SK-N-MC (cell line): ENCODE measurements around the gene NADSYN1.

Source experiments
- DNase-seq: peaks from one replicate; pipeline ENCODE4 v3.0.0-alpha.2; 2011; ENCODE audit warnings: low read depth, low spot score
- H3K27ac ChIP-seq: fragments of 200-600 bp; sonication (generic); 2 replicates; pipeline ENCODE4 v1.5.1; 2016; ENCODE audit warnings: mixed run types
- H3K36me3 ChIP-seq: fragments of 200-600 bp; sonication (generic); 2 replicates; pipeline ENCODE4 v1.6.1; 2017; ENCODE audit warnings: antibody characterized with exemption, low read length, mixed read lengths; ENCODE audit not compliant: insufficient read depth
- H3K4me3 ChIP-seq: fragments of 200-600 bp; sonication (generic); 2 replicates; pipeline ENCODE4 v1.5.1; 2016
- H3K9ac ChIP-seq: fragments of 200-600 bp; sonication (generic); 2 replicates; pipeline ENCODE4 v1.8.0; 2017; ENCODE audit warnings: mixed run types, mixed read lengths; ENCODE audit not compliant: insufficient read length
- H3K9me3 ChIP-seq: fragments of 200-600 bp; sonication (generic); 2 replicates; pipeline ENCODE4 v1.6.1; 2017; ENCODE audit warnings: low read depth, mild to moderate bottlenecking, antibody characterized with exemption, low read length, moderate library complexity, mixed read lengths
- EZH2 ChIP-seq: fragments of 200-600 bp; sonication (generic); IDR thresholded peaks from one replicate; pipeline ENCODE4 v1.6.1; 2017; ENCODE audit warnings: antibody characterized with exemption
- FOXP2 ChIP-seq: optimal IDR thresholded peaks from 2 replicates; pipeline ENCODE3; 2011; ENCODE audit warnings: mild to moderate bottlenecking, moderate library complexity; ENCODE audit not compliant: insufficient read depth; ENCODE audit errors: extremely low read length, control extremely low read depth
- POLR2AphosphoS5 ChIP-seq: IDR thresholded peaks from 2 replicates; pipeline ENCODE4 v1.6.1; 2012; ENCODE audit warnings: mild to moderate bottlenecking, low read depth, low read length, borderline replicate concordance

Gene NADSYN1

GRCh38 chr11:71430166-71430565 lies 22.8 kb upstream of the NADSYN1 start:
- Histone ChIP-seq H3K9me3 (no peaks in the 10 kb centered on the region), H3K4me3 (no peak overlapping the region), H3K27ac (no peak overlapping the region), H3K9ac (no peak overlapping the region), H3K36me3 (peaks cover 1% of the 10 kb centered on the region; the same call in 1 of the 2 replicates)
- no peak for TF ChIP-seq POLR2AphosphoS5
- no peak for TF ChIP-seq FOXP2
- no peak for TF ChIP-seq EZH2
- DNase-seq: no peak

- no peaks in the 10 kb centered on the region for H3K9me3 ChIP-seq
- no peak for DNase-seq
- H3K4me3 ChIP-seq: no peak overlapping the region
- no peak overlapping the region for H3K27ac ChIP-seq
- H3K36me3 ChIP-seq: peaks cover 12% of the 10 kb centered on the region; the same call in 1 of the 2 replicates
- H3K9ac ChIP-seq: no peak overlapping the region
- no peak for TF ChIP-seq EZH2
- no peak for TF ChIP-seq POLR2AphosphoS5
- no peak for TF ChIP-seq FOXP2
Measured at GRCh38 chr11:71431271-71431670, 21.7 kb upstream of the NADSYN1 start.

- Histone ChIP-seq H3K27ac (no peak overlapping the region), H3K9me3 (no peaks in the 10 kb centered on the region), H3K36me3 (peaks cover 28% of the 10 kb centered on the region; the same call in 1 of the 2 replicates), H3K9ac (no peak overlapping the region), H3K4me3 (no peak overlapping the region)
- DNase-seq: no peak
- no peak for TF ChIP-seq EZH2
- no peak for TF ChIP-seq FOXP2
- no peak for TF ChIP-seq POLR2AphosphoS5
Measured at GRCh38 chr11:71432761-71433647, 20.0 kb upstream of the NADSYN1 start.

- no peaks in the 10 kb centered on the region for H3K9me3 ChIP-seq
- TF ChIP-seq FOXP2 (no peak), EZH2 (no peak), POLR2AphosphoS5 (0 out of 2 replicates have a peak, but pooled peaks have one; percentile 22)
- DNase-seq: no peak
- H3K9ac ChIP-seq: no peak overlapping the region
- peaks cover 37% of the 10 kb centered on the region; the same call in 1 of the 2 replicates for H3K36me3 ChIP-seq
- no peak overlapping the region for H3K27ac ChIP-seq
- no peak overlapping the region for H3K4me3 ChIP-seq
Measured at GRCh38 chr11:71433648-71434450, 19.2 kb upstream of the NADSYN1 start.

- TF ChIP-seq FOXP2 (no peak), EZH2 (no peak), POLR2AphosphoS5 (no peak)
- H3K27ac ChIP-seq: no peak overlapping the region
- peaks cover 45% of the 10 kb centered on the region for H3K36me3 ChIP-seq
- H3K4me3 ChIP-seq: no peak overlapping the region
- no peak overlapping the region for H3K9ac ChIP-seq
- DNase-seq: no peak
- no peaks in the 10 kb centered on the region for H3K9me3 ChIP-seq
Measured at GRCh38 chr11:71434576-71435130, 18.4 kb upstream of the NADSYN1 start.

- no peak for DNase-seq
- Histone ChIP-seq H3K36me3 (peaks cover 52% of the 10 kb centered on the region), H3K9ac (no peak overlapping the region), H3K4me3 (no peak overlapping the region), H3K9me3 (no peaks in the 10 kb centered on the region), H3K27ac (no peak overlapping the region)
- TF ChIP-seq EZH2: no peak
- TF ChIP-seq FOXP2: no peak
- no peak for TF ChIP-seq POLR2AphosphoS5
Measured at GRCh38 chr11:71435278-71435951, 17.6 kb upstream of the NADSYN1 start.

GRCh38 chr11:71436861-71437260 lies 16.1 kb upstream of the NADSYN1 start:
- H3K27ac ChIP-seq: no peak overlapping the region
- DNase-seq: no peak
- H3K4me3 ChIP-seq: no peak overlapping the region
- H3K9me3 ChIP-seq: no peaks in the 10 kb centered on the region
- peaks cover 67% of the 10 kb centered on the region for H3K36me3 ChIP-seq
- no peak overlapping the region for H3K9ac ChIP-seq
- TF ChIP-seq POLR2AphosphoS5 (no peak), FOXP2 (no peak), EZH2 (no peak)
